SHP77 treated with DMSO at 0.1 percent for 48 hours (cell line): ENCODE data around the gene RBM6.
A peak's percentile ranks its signal among the peaks of the same experiment; 100 is the strongest.

Source experiments
- DNase-seq: peaks from one replicate; lab custom pipeline; 2025; lab: John Stamatoyannopoulos, UW

The RBM6 gene

GRCh38 chr3:50089609-50089945, 149.6 kb downstream of the RBM6 start:
- DNase-seq, result no peak

- no peak for DNase-seq
Observed at GRCh38 chr3:50090984-50091383, 151.0 kb downstream of the RBM6 start.

GRCh38 chr3:50095352-50095998, 155.5 kb downstream of the RBM6 start:
- no peak for DNase-seq

- no peak for DNase-seq
Observed at GRCh38 chr3:50100386-50100785, 160.4 kb downstream of the RBM6 start.

- no peak for DNase-seq
Observed at GRCh38 chr3:50100956-50101845, 161.3 kb downstream of the RBM6 start.

GRCh38 chr3:50102558-50102957, 162.6 kb downstream of the RBM6 start:
- DNase-seq, result no peak

GRCh38 chr3:50111757-50112156, 171.8 kb downstream of the RBM6 start:
- DNase-seq, result no peak

- peak; percentile 10 for DNase-seq
Observed at GRCh38 chr3:50112462-50112861, 172.5 kb downstream of the RBM6 start.

- DNase-seq, result no peak
Observed at GRCh38 chr3:50117120-50117519, 177.2 kb downstream of the RBM6 start.

- DNase-seq, result no peak
Observed at GRCh38 chr3:50118237-50118636, 178.3 kb downstream of the RBM6 start.

GRCh38 chr3:50119786-50120185, 179.8 kb downstream of the RBM6 start:
- DNase-seq, result no peak

- DNase-seq, result no peak
Observed at GRCh38 chr3:50120364-50121071, 180.6 kb downstream of the RBM6 start.

- DNase-seq, result peak; percentile 43
Observed at GRCh38 chr3:50121072-50122032, 181.4 kb downstream of the RBM6 start.

- no peak for DNase-seq
Observed at GRCh38 chr3:50122071-50122470, 182.1 kb downstream of the RBM6 start.

GRCh38 chr3:50122661-50123391, 182.9 kb downstream of the RBM6 start:
- no peak for DNase-seq

- DNase-seq, result no peak
Observed at GRCh38 chr3:50123394-50124051, 183.6 kb downstream of the RBM6 start.

- DNase-seq, result no peak
Observed at GRCh38 chr3:50124052-50124799, 184.3 kb downstream of the RBM6 start.

- DNase-seq, result no peak
Observed at GRCh38 chr3:50124800-50125178, 184.8 kb downstream of the RBM6 start.

GRCh38 chr3:50125541-50126286, 185.8 kb downstream of the RBM6 start:
- no peak for DNase-seq
